H9 (cell line): ENCODE measurements around the gene ADAT2. TPM values are rescaled to one million over a fixed set of nuclear protein-coding genes. Genes with fewer than 3 reads are reported as not detected.

Source experiments
- DNase-seq: peaks from one replicate; pipeline ENCODE4 v3.0.0-alpha.2; 2017
- H2AFZ ChIP-seq: one replicate; pipeline ENCODE4 v1.6.1; 2013; ENCODE audit warnings: mild to moderate bottlenecking, low read length, control low read depth, moderate library complexity
- H2AK5ac ChIP-seq: 2 replicates; pipeline ENCODE4 v1.6.1; 2013; ENCODE audit warnings: low read length, control low read depth, mixed read lengths; ENCODE audit not compliant: insufficient read length
- H2BK120ac ChIP-seq: one replicate; pipeline ENCODE4 v1.6.1; 2013; ENCODE audit warnings: low read depth, mild to moderate bottlenecking, low read length, control low read depth, inconsistent platforms; ENCODE audit not compliant: poor library complexity, severe bottlenecking
- H2BK12ac ChIP-seq: 2 replicates; pipeline ENCODE4 v1.6.1; 2013; ENCODE audit warnings: low read length, control low read depth, mixed read lengths, low read depth; ENCODE audit not compliant: insufficient read length
- H2BK15ac ChIP-seq: 2 replicates; pipeline ENCODE4 v1.6.1; 2013; ENCODE audit warnings: low read depth, low read length, control low read depth
- H2BK20ac ChIP-seq: one replicate; pipeline ENCODE4 v1.6.1; 2013; ENCODE audit warnings: low read depth, mild to moderate bottlenecking, low read length, control low read depth, inconsistent platforms; ENCODE audit not compliant: poor library complexity, severe bottlenecking
- H2BK5ac ChIP-seq: 2 replicates; pipeline ENCODE4 v1.6.1; 2013; ENCODE audit warnings: low read length, control low read depth, mixed read lengths; ENCODE audit not compliant: insufficient read length
- H3K14ac ChIP-seq: 2 replicates; pipeline ENCODE4 v1.6.1; 2013; ENCODE audit warnings: low read length, control low read depth; ENCODE audit not compliant: insufficient read depth
- H3K18ac ChIP-seq: 2 replicates; pipeline ENCODE4 v1.6.1; 2013; ENCODE audit warnings: low read depth, mild to moderate bottlenecking, mixed read lengths, low read length, control low read depth; ENCODE audit not compliant: insufficient read length
- H3K23ac ChIP-seq: 2 replicates; pipeline ENCODE4 v1.6.1; 2013; ENCODE audit warnings: low read length, control low read depth, mixed read lengths, low read depth; ENCODE audit not compliant: insufficient read length
- H3K23me2 ChIP-seq: 2 replicates; pipeline ENCODE4 v1.6.1; 2013; ENCODE audit warnings: low read depth, mild to moderate bottlenecking, mixed read lengths, low read length, control low read depth; ENCODE audit not compliant: insufficient read length, poor library complexity, severe bottlenecking
- H3K27ac ChIP-seq: 2 replicates; pipeline ENCODE4 v1.5.1; 2013; ENCODE audit warnings: low read length, control low read depth, mixed read lengths, low read depth; ENCODE audit not compliant: insufficient read length
- H3K27me3 ChIP-seq: 2 replicates; pipeline ENCODE4 v1.6.1; 2013; ENCODE audit warnings: low read length, control low read depth, inconsistent platforms; ENCODE audit not compliant: insufficient read depth
- H3K4ac ChIP-seq: 2 replicates; pipeline ENCODE4 v1.6.1; 2013; ENCODE audit warnings: low read depth, mild to moderate bottlenecking, control low read depth, inconsistent platforms, low read length, moderate library complexity
- H3K4me1 ChIP-seq: 2 replicates; pipeline ENCODE4 v1.6.1; 2013; ENCODE audit warnings: low read length, control low read depth, inconsistent platforms; ENCODE audit not compliant: insufficient read depth
- H3K4me2 ChIP-seq: 2 replicates; pipeline ENCODE4 v1.6.1; 2013; ENCODE audit warnings: low read length, control low read depth, mixed read lengths; ENCODE audit not compliant: insufficient read length, insufficient read depth
- H3K56ac ChIP-seq: 2 replicates; pipeline ENCODE4 v1.6.1; 2013; ENCODE audit warnings: low read depth, mild to moderate bottlenecking, mixed read lengths, low read length, control low read depth; ENCODE audit not compliant: insufficient read length
- H3K79me1 ChIP-seq: 2 replicates; pipeline ENCODE4 v1.6.1; 2013; ENCODE audit warnings: low read depth, mild to moderate bottlenecking, moderate library complexity, low read length, control low read depth, inconsistent platforms; ENCODE audit not compliant: insufficient read depth, poor library complexity, severe bottlenecking
- H3K79me2 ChIP-seq: 2 replicates; pipeline ENCODE4 v1.6.1; 2013; ENCODE audit warnings: low read length, control low read depth, inconsistent platforms; ENCODE audit not compliant: insufficient read depth
- H3K9ac ChIP-seq: 2 replicates; pipeline ENCODE4 v1.6.1; 2013; ENCODE audit warnings: low read length, control low read depth, mixed read lengths; ENCODE audit not compliant: insufficient read length; ENCODE audit errors: extremely low read depth
- H3K9me3 ChIP-seq: one replicate; pipeline ENCODE4 v1.6.1; 2013; ENCODE audit warnings: low read depth, low read length, inconsistent platforms; ENCODE audit not compliant: control insufficient read depth
- H3T11ph ChIP-seq: one replicate; pipeline ENCODE4 v1.6.1; 2013; ENCODE audit warnings: mild to moderate bottlenecking, low read length, control low read depth, inconsistent platforms
- H4K20me1 ChIP-seq: one replicate; pipeline ENCODE4 v1.6.1; 2013; ENCODE audit not compliant: control insufficient read depth, insufficient read length, insufficient read depth
- H4K5ac ChIP-seq: 2 replicates; pipeline ENCODE4 v1.6.1; 2013; ENCODE audit warnings: low read depth, mild to moderate bottlenecking, mixed read lengths, low read length, control low read depth; ENCODE audit not compliant: insufficient read length
- H4K8ac ChIP-seq: replicated peaks from 2 replicates; pipeline ENCODE4 v1.6.1; 2013; ENCODE audit warnings: low read length, control low read depth, mixed read lengths, low read depth; ENCODE audit not compliant: insufficient read length
- H4K91ac ChIP-seq: 2 replicates; pipeline ENCODE4 v1.6.1; 2013; ENCODE audit warnings: low read depth, mild to moderate bottlenecking, moderate library complexity, mixed read lengths, low read length, control low read depth; ENCODE audit not compliant: insufficient read length
- H3K27ac Mint-ChIP-seq, 3 experiments: 2 replicates in 2 of 3; 3 replicates in 1 of 3; pipeline ENCODE4 v1.8.0; 2020 to 2021; ENCODE audit warnings: mixed read lengths in 3 of 3, mild to moderate bottlenecking in 1 of 3, moderate library complexity in 1 of 3
- H3K27me3 Mint-ChIP-seq: 2 replicates; pipeline ENCODE4 v1.8.0; 2021; ENCODE audit warnings: low read depth, mild to moderate bottlenecking, moderate library complexity, mixed read lengths
- H3K36me3 Mint-ChIP-seq, 3 experiments: 2 replicates in 2 of 3; 3 replicates in 1 of 3; pipeline ENCODE4 v1.8.0; 2020 to 2021; ENCODE audit warnings: low read depth in 3 of 3, mixed read lengths in 3 of 3; ENCODE audit not compliant: insufficient read depth in 1 of 3
- H3K4me1 Mint-ChIP-seq, 2 experiments: 2 replicates each; pipeline ENCODE4 v1.8.0; 2020; ENCODE audit warnings: mixed read lengths in 2 of 2
- H3K4me3 Mint-ChIP-seq, 2 experiments: 2 replicates in 1 of 2; 3 replicates in 1 of 2; pipeline ENCODE4 v1.8.0; 2020 to 2021; ENCODE audit warnings: mild to moderate bottlenecking in 2 of 2, mixed read lengths in 2 of 2, moderate library complexity in 1 of 2
- H3K9me3 Mint-ChIP-seq, 2 experiments: 2 replicates in 1 of 2; 3 replicates in 1 of 2; pipeline ENCODE4 v1.8.0; 2020; ENCODE audit warnings: mild to moderate bottlenecking in 2 of 2, mixed read lengths in 2 of 2, moderate library complexity in 1 of 2
- CTCF ChIP-seq: fragments of 200-600 bp; sonication (generic); conservative IDR thresholded peaks from 3 replicates; pipeline ENCODE4 v1.8.0; 2021; ENCODE audit warnings: antibody characterized with exemption, mild to moderate bottlenecking
- WGBS: extraction: QIAGEN DNeasy Blood & Tissue Kit; methylation state at CpG from one replicate; pipeline ENCODE4 v1.1.7; 2013; ENCODE audit warnings: missing lambda C conversion rate, low lambda C conversion rate, mixed read lengths; ENCODE audit not compliant: insufficient read length; ENCODE audit errors: extremely low coverage; 5-methylcytosine and 5-hydroxymethylcytosine counted together
- total RNA-seq: library from RNA; stranded (reverse); gene quantifications from 2 replicates; pipeline ENCODE4 v1.2.1, GENCODE V29; 2021

Gene ADAT2
- total RNA-seq, 1 experiment from 2014 or later = 11.3 TPM

- Histone ChIP-seq H3K9ac (no peak overlapping the region), H3K27me3 (no peaks in the 10 kb centered on the region), H3K79me1 (no peaks in the 10 kb centered on the region), H3K27ac (no peak overlapping the region), H2BK12ac (no peak overlapping the region), H4K5ac (no peak overlapping the region), H3K18ac (no peak overlapping the region), H4K91ac (no peak overlapping the region), H2BK5ac (no peak overlapping the region), H3T11ph (no peak overlapping the region), H3K4me1 (no peaks in the 10 kb centered on the region), H2BK120ac (no peak overlapping the region), H4K20me1 (no peaks in the 10 kb centered on the region), H2BK20ac (no peak overlapping the region), H3K14ac (no peak overlapping the region), H4K8ac (no peak overlapping the region), H2AFZ (no peak overlapping the region), H3K9me3 (no peaks in the 10 kb centered on the region), H3K23me2 (no peaks in the 10 kb centered on the region), H3K4ac (no peak overlapping the region), H3K56ac (no peak overlapping the region), H3K79me2 (no peaks in the 10 kb centered on the region), H2BK15ac (no peak overlapping the region), H3K4me2 (no peak overlapping the region), H2AK5ac (no peak overlapping the region), H3K23ac (no peak overlapping the region)
- no peak for TF ChIP-seq CTCF
- Mint-ChIP-seq H3K4me3 (no peak overlapping the region), H3K9me3 (peaks cover 0 to 2% of the 10 kb centered on the region in 2 experiments; a peak in 2 of 5 replicates), H3K4me1 (peaks cover 0 to 3% of the 10 kb centered on the region in 2 experiments; a peak in 1 of 4 replicates), H3K36me3 (0 out of 7 replicates have a peak, but pooled peaks cover 0 to 1% (median 0%) of the 10 kb centered on the region in 3 experiments), H3K27ac (no peak overlapping the region), H3K27me3 (no peaks in the 10 kb centered on the region)
- DNase-seq = no peak
- no CpG with 5 or more reads among the region's 5 CpGs for whole genome bisulfite sequencing
These were observed 75.4 kb downstream of the ADAT2 start for GRCh38 chr6:143375022-143375585.
